Myocyte (in vitro differentiated cells): ENCODE measurements around the gene HERPUD1. TPM values are rescaled to one million over a fixed set of nuclear protein-coding genes. Genes with fewer than 3 reads are reported as not detected.
"Not testable (repeated sequence)": the region's sequence is repeated elsewhere in the genome, so short reads cannot be mapped to it uniquely, and the experiment has no call there.

Experiments used
- DNase-seq: peaks from one replicate; pipeline ENCODE4 v3.0.0-alpha.2; 2012; ENCODE audit warnings: low read depth
- total RNA-seq: library from RNA; depleted of rRNA; stranded (reverse); fragments of >200 nt; gene quantifications from 2 replicates; pipeline ENCODE4 v1.2.3, GENCODE V29; 2014

HERPUD1 gene
- total RNA-seq, 1 donor from 2014 or later, result 327 TPM

GRCh38 chr16:56953006-56953405 lies 21.1 kb downstream of the HERPUD1 start:
- DNase-seq, result no peak

GRCh38 chr16:56956076-56956475 lies 24.1 kb downstream of the HERPUD1 start:
- DNase-seq, result no peak

- DNase-seq, result no peak
Observed at GRCh38 chr16:56956756-56957155, 24.8 kb downstream of the HERPUD1 start.

- DNase-seq, result no peak
Observed at GRCh38 chr16:56960681-56961281, 28.8 kb downstream of the HERPUD1 start.

GRCh38 chr16:56961386-56961785 lies 29.4 kb downstream of the HERPUD1 start:
- no peak for DNase-seq

GRCh38 chr16:56961851-56962281 lies 29.9 kb downstream of the HERPUD1 start, which contains the start of gene CETP:
Gene CETP, plus strand, starts transcription at chr16:56961950. Its CDS starts 30 bp downstream, at chr16:56961980.
- no peak for DNase-seq

- DNase-seq, result peak; percentile 83
Observed at GRCh38 chr16:56964243-56965148, 32.6 kb downstream of the HERPUD1 start.

- peak; percentile 65 for DNase-seq
Observed at GRCh38 chr16:56965149-56966092, 33.5 kb downstream of the HERPUD1 start.

GRCh38 chr16:56966093-56966475 lies 34.1 kb downstream of the HERPUD1 start:
- DNase-seq, result peak; percentile 47

- DNase-seq, result no peak
Observed at GRCh38 chr16:56967733-56968132, 35.8 kb downstream of the HERPUD1 start.

- DNase-seq, result no peak
Observed at GRCh38 chr16:56969769-56970168, 37.8 kb downstream of the HERPUD1 start.

- DNase-seq, result peak; percentile 47
Observed at GRCh38 chr16:56970934-56971767, 39.2 kb downstream of the HERPUD1 start.

GRCh38 chr16:56971768-56972043 lies 39.8 kb downstream of the HERPUD1 start:
- DNase-seq, result no peak

GRCh38 chr16:56972403-56973293 lies 40.7 kb downstream of the HERPUD1 start:
- DNase-seq, result peak; percentile 59

GRCh38 chr16:56973294-56973689 lies 41.4 kb downstream of the HERPUD1 start:
- no peak for DNase-seq

GRCh38 chr16:56973899-56974298 lies 42.0 kb downstream of the HERPUD1 start:
- DNase-seq, result not testable (repeated sequence)

GRCh38 chr16:56974549-56975300 lies 42.8 kb downstream of the HERPUD1 start:
- no peak for DNase-seq

- no peak for DNase-seq
Observed at GRCh38 chr16:56975714-56976113, 43.8 kb downstream of the HERPUD1 start.

GRCh38 chr16:56977216-56977615 lies 45.3 kb downstream of the HERPUD1 start:
- no peak for DNase-seq
